HepG2 (cell line): Measurements from ENCODE around the gene STK11. TPM values are rescaled to one million over a fixed set of nuclear protein-coding genes. Genes with fewer than 3 reads are reported as not detected.

ENCODE experiments used
- ADNP ChIP-seq: sonication (generic); formaldehyde crosslinking; IDR thresholded peaks from 2 replicates; pipeline ENCODE4 v1.4.0; 2020; ENCODE audit warnings: missing genetic modification reagents
- DBP ChIP-seq: sonication (generic); formaldehyde crosslinking; IDR thresholded peaks from 2 replicates; pipeline ENCODE4 v1.4.0; 2020; ENCODE audit warnings: missing genetic modification reagents; ENCODE audit errors: not compliant biosample characterization
- ELF1 ChIP-seq: sonication (generic); formaldehyde crosslinking; IDR thresholded peaks from 2 replicates; pipeline ENCODE4 v1.4.0; 2020; ENCODE audit warnings: missing genetic modification reagents
- FOXP1 ChIP-seq, 2 experiments: fragments of 450-650 bp in 1 of 2; IDR thresholded peaks; 2 replicates each; pipeline ENCODE4 v1.6.1; 2017 to 2018; ENCODE audit warnings: antibody characterized with exemption in 1 of 2
- HMG20A ChIP-seq: IDR thresholded peaks from 2 replicates; pipeline ENCODE4 v1.6.1; 2016; ENCODE audit warnings: borderline replicate concordance
- HMGXB3 ChIP-seq: sonication (generic); formaldehyde crosslinking; IDR thresholded peaks from 2 replicates; pipeline ENCODE4 v1.4.0; 2020; ENCODE audit warnings: missing genetic modification reagents, borderline replicate concordance
- HNF1B ChIP-seq: sonication (generic); formaldehyde crosslinking; IDR thresholded peaks from 2 replicates; pipeline ENCODE4 v1.5.1; 2020; ENCODE audit warnings: mild to moderate bottlenecking, moderate library complexity, missing genetic modification reagents
- HOXA3 ChIP-seq: sonication (generic); formaldehyde crosslinking; IDR thresholded peaks from 2 replicates; pipeline ENCODE4 v1.5.0; 2020; ENCODE audit warnings: missing genetic modification reagents
- IRF2 ChIP-seq: IDR thresholded peaks from 2 replicates; pipeline ENCODE4 v1.6.1; 2018; ENCODE audit warnings: missing genetic modification reagents, missing compliant biosample characterization
- KDM2A ChIP-seq: sonication (generic); formaldehyde crosslinking; IDR thresholded peaks from 2 replicates; pipeline ENCODE4 v1.4.0; 2020; ENCODE audit warnings: low read depth, missing genetic modification reagents, borderline replicate concordance
- MAZ ChIP-seq, 2 experiments: sonication (generic) in 1 of 2; formaldehyde crosslinking in 1 of 2; IDR thresholded peaks; 2 replicates each; pipeline versions ENCODE4 v1.5.0 to v1.6.1; 2012 to 2020; ENCODE audit warnings: low read depth in 2 of 2, mild to moderate bottlenecking in 2 of 2, borderline replicate concordance in 1 of 2, improper control_type of control experiment in 1 of 2, low read length in 1 of 2, missing genetic modification reagents in 1 of 2, moderate library complexity in 1 of 2
- MIER3 ChIP-seq: IDR thresholded peaks from 2 replicates; pipeline ENCODE4 v1.6.1; 2016; ENCODE audit warnings: missing compliant biosample characterization, borderline replicate concordance
- NKX3-1 ChIP-seq: sonication (generic); formaldehyde crosslinking; IDR thresholded peaks from 2 replicates; pipeline ENCODE4 v1.5.0; 2020; ENCODE audit warnings: missing genetic modification reagents
- POLR2G ChIP-seq: fragments of 200-400 bp; formaldehyde crosslinking; IDR thresholded peaks from 2 replicates; pipeline ENCODE4 v1.6.1; 2018; ENCODE audit warnings: mild to moderate bottlenecking, low read depth, low read length, moderate library complexity
- SALL1 ChIP-seq: sonication (generic); formaldehyde crosslinking; IDR thresholded peaks from 2 replicates; pipeline ENCODE4 v1.8.0; 2022; ENCODE audit warnings: mild to moderate bottlenecking, missing genetic modification reagents
- SP2 ChIP-seq: sonication (generic); formaldehyde crosslinking; IDR thresholded peaks from 2 replicates; pipeline ENCODE4 v1.5.1; 2020; ENCODE audit warnings: mild to moderate bottlenecking, missing genetic modification reagents
- YEATS4 ChIP-seq: sonication (generic); formaldehyde crosslinking; IDR thresholded peaks from 2 replicates; pipeline ENCODE4 v1.4.0; 2020; ENCODE audit warnings: missing genetic modification reagents, borderline replicate concordance
- ZBTB21 ChIP-seq: sonication (generic); formaldehyde crosslinking; IDR thresholded peaks from 2 replicates; pipeline ENCODE4 v1.4.0; 2020; ENCODE audit warnings: missing genetic modification reagents
- ZFP36L1 ChIP-seq: sonication (generic); formaldehyde crosslinking; IDR thresholded peaks from 2 replicates; pipeline ENCODE4 v1.8.0; 2022; ENCODE audit warnings: mild to moderate bottlenecking, missing genetic modification reagents, moderate library complexity
- ZMYM3 ChIP-seq: sonication (generic); formaldehyde crosslinking; IDR thresholded peaks from 2 replicates; pipeline ENCODE4 v1.5.1; 2020; ENCODE audit warnings: mild to moderate bottlenecking, missing genetic modification reagents
- ZNF180 ChIP-seq: sonication (generic); formaldehyde crosslinking; IDR thresholded peaks from 2 replicates; pipeline ENCODE4 v1.4.0; 2020; ENCODE audit warnings: low read depth, missing genetic modification reagents, borderline replicate concordance
- ZNF225 ChIP-seq: sonication (generic); formaldehyde crosslinking; IDR thresholded peaks from 2 replicates; pipeline ENCODE4 v1.4.0; 2020; ENCODE audit warnings: mild to moderate bottlenecking, missing genetic modification reagents
- ZNF441 ChIP-seq: sonication (generic); formaldehyde crosslinking; IDR thresholded peaks from 2 replicates; pipeline ENCODE4 v1.7.0; 2021; ENCODE audit warnings: missing genetic modification reagents, borderline replicate concordance
- ZNF629 ChIP-seq: sonication (generic); formaldehyde crosslinking; conservative IDR thresholded peaks from 2 replicates; pipeline ENCODE4 v1.5.0; 2020; ENCODE audit warnings: missing genetic modification reagents
- ZNF83 ChIP-seq: sonication (generic); formaldehyde crosslinking; IDR thresholded peaks from 2 replicates; pipeline ENCODE4 v1.4.0; 2020; ENCODE audit warnings: missing genetic modification reagents, mild to moderate bottlenecking, borderline replicate concordance
- polyA plus RNA-seq, 8 experiments: library from polyadenylated mRNA; depleted of rRNA in 3 of 8; stranded (reverse) in 7 of 8; unstranded in 1 of 8; fragments of >200 nt; fragmentation: Illumina TruSeq in 4 of 8; extraction: Trizol in 4 of 8; gene quantifications; 2 replicates each; pipeline versions ENCODE4 v1.2.1 to v1.2.3, GENCODE V29; 2011 to 2016; ENCODE audit warnings: low read depth in 4 of 8, missing spikeins in 1 of 8, mixed read lengths in 1 of 8; ENCODE audit not compliant: insufficient read depth in 1 of 8
- total RNA-seq, 5 experiments: library from RNA; depleted of rRNA; stranded (reverse); fragments of >200 nt; fragmentation: Illumina TruSeq; extraction: Trizol; gene quantifications; 2 replicates each; pipeline ENCODE4 v1.2.3, GENCODE V29; 2016; ENCODE audit warnings: low read depth in 1 of 5

The STK11 gene
- total and polyA plus RNA-seq, 2 of the 13 experiments (the other 11 are each of a cell fraction or from before 2014, with no cell fraction given) = 27.5 to 43.6 TPM

- TF ChIP-seq HMGXB3 (CRISPR knock-in tag) (no peak), HOXA3 (no peak; the same call in 1 of the 2 replicates), ADNP (CRISPR knock-in tag) (no peak), ZNF629 (CRISPR knock-in tag) (no peak), POLR2G (peak; percentile 41), NKX3-1 (CRISPR knock-in tag) (no peak), MAZ (IDR thresholded peaks at IDR 0.05; ENCODE audit: borderline replicate concordance, low read depth, low read length) (peak; percentile 36; the same call in 1 of the 2 replicates), MAZ (CRISPR knock-in tag; IDR thresholded peaks at IDR 0.05; ENCODE audit: low read depth) (peak; percentile 90), HNF1B (CRISPR knock-in tag) (peak; percentile 61), ZFP36L1 (no peak), ZNF180 (CRISPR knock-in tag) (no peak), FOXP1 (IDR thresholded peaks at IDR 0.05) (no peak), FOXP1 (CRISPR knock-in tag; IDR thresholded peaks at IDR 0.05) (peak; percentile 38; the same call in 1 of the 2 replicates), IRF2 (CRISPR knock-in tag) (no peak), MIER3 (CRISPR knock-in tag) (no peak; the same call in 1 of the 2 replicates), ZBTB21 (CRISPR knock-in tag) (no peak), KDM2A (CRISPR knock-in tag) (peak; percentile 53; the same call in 1 of the 2 replicates), HMG20A (CRISPR knock-in tag) (no peak), ELF1 (peak; percentile 65; the same call in 1 of the 2 replicates), DBP (CRISPR knock-in tag) (no peak), ZNF441 (no peak), YEATS4 (no peak; the same call in 1 of the 2 replicates), ZNF83 (CRISPR knock-in tag) (no peak), SALL1 (CRISPR knock-in tag) (peak; percentile 50; the same call in 1 of the 2 replicates), SP2 (CRISPR knock-in tag) (no peak), ZMYM3 (CRISPR knock-in tag) (no peak), ZNF225 (CRISPR knock-in tag) (no peak)
Measured at GRCh38 chr19:1252221-1252820, 46.7 kb downstream of the STK11 start (continued).
